A172 (cell line): ENCODE measurements around the gene C9. TPM values are rescaled to one million over a fixed set of nuclear protein-coding genes. Genes with fewer than 3 reads are reported as not detected.
"Not testable (repeated sequence)": the region's sequence is repeated elsewhere in the genome, so short reads cannot be mapped to it uniquely, and the experiment has no call there.

Experiments
- DNase-seq: peaks from one replicate; pipeline ENCODE4 v3.0.0-alpha.2; 2015; ENCODE audit warnings: low spot score
- total RNA-seq: library from RNA; depleted of rRNA; stranded (reverse); fragments of >200 nt; shearing (Covaris generic); gene quantifications from 2 replicates; pipeline ENCODE4 v1.2.3, GENCODE V29; 2014; rRNA removed

C9 gene
- total RNA-seq, 1 experiment from 2014 or later, result not detected

DNA sequence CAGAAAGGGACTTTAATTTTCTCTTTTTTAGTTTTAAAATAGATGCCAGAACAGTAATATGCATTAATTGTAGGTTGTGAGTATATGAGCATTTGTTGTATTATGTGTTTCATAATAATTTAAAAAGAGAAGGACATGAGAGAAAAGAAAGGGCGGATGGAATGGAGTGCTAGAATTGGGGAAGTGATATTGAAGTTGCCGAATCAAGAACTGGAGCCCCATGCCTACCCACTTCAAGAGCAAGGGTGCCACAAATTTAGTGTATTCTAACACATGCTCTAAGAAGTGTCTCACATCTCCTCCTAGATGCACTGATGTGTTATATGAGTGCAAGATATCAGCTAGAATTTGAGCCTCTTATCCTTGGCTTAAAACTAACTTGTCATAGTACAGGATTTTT is 101.3 kb downstream of the C9 start:
- no peak for DNase-seq

DNA sequence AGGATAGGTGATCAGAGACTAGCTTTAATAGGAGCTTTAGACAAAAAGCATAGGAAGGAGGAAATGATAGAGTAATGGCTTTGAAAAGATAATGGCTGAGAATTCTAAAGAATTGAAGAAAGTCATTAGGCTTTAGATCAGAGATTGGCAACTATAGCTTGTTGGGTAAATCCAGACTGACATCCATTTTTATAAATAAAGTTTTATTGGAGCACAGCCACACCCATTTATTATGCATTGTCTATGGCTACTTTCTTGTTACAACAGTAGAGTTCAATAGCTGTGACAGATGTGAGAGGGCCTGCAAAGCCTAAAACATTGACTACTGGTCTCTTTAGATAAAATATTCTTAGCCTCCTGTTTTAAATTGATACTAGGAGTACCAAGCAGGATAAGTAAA is 104.2 kb downstream of the C9 start:
- no peak for DNase-seq

DNA sequence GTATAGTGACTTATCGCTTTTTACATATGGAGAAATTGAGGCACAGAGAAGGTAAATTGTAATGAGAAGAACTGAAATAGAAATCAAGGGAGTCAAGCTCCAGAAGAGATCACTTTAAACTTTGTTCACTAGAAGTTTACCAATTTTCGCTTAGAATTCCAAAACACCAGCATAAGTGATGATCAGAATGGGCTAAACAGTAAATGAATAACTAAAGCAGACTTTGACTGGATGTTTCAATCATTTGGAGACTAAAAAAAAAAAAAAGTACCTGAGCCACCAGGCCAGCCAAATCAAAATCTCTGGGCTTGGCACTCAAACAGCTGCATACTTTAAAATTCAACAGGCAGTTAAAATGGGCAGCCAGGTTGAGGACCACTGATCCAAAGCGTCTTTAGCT is 106.7 kb downstream of the C9 start:
- no peak for DNase-seq

DNA sequence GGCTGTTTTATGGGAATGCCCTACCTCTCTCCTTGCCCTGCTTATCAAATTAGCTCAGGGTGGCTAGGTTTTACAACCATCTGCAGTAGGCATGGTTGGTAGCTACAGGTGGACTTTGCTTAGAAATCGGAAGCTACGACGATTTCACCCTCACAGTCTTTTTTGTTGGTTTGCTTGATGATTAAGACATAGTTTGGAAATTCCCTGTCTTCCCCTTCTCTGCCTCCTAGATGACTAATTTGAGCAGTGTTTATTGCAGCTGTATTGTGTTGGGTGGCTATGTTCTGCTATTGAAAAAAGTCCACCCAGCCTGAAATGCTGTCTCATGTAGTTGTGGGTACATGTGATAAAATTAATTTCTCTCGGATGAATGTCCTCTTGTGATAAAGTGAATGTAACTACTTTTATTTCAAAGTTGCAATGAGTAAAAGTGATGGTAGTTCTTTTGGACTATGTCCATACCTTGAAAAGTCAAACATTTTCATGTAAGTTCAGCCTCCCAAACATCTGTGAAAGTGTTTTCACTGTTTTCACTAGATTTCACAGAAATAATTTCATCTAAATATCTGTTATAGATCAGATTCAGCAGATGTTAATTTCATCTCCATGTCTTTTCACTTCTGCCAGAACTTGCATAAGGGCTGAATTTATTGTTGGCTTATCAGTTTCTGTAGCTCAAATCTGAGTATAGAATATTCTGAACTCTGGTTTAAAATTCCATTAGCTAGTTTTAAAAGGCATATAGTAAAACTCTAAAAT is 107.6 kb downstream of the C9 start:
- peak; percentile 90 for DNase-seq

DNA sequence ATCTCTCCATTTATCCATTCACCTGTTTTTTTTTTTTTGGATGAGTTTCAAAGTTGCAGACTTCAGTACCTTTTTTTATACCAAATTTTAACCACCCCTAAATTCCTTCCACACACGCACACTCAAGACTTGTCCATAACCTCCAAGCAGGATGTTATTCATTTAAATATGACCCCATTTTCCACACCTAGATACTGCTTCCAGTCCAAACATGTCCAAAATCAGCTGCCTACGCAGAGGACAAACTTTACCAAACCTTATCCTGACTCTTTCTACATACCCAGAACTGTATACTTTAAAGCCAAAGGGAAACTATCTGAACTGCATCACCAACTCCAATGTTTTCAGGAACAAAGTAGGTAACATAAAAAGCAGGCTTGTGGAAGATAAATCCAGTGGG is 108.9 kb downstream of the C9 start:
- DNase-seq, result no peak

DNA sequence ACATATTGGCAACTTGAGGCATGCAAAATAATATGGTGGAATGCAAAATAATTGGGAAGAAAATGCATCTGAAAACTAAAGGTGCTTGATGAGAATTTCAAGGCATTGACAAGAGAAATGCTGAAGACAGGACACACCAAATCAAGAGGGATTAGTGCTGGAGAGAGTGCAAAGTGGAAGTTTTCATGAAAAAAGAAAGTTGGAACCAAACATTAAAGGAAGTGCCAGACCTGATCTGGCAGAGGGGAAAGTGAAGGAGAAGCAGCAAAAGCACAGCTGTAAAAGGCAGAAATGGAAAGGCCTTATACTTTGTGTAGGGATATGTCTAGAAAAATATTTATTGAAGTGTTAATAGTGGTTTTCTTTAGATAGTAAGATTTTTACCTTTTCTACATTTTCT is 109.6 kb downstream of the C9 start:
- DNase-seq, result no peak

DNA sequence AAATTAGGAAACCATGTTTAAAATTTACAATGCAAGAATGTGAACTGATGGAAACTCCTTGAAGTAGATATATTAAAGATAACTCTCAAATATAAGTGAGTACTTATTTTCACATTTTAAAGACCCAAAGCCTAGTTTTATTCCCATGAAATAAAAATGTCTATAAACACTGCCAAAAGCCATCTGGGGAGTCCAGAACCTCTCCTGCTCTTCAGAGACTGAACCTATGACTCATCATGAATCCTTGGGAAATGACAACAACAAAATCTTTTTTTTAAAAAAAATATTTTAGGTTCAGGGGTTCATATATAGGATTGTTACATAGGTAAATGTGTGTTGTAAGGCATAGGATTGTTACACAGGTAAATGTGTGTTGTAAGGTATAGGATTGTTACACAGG is 111.1 kb downstream of the C9 start:
- DNase-seq, result peak; percentile 9

DNA sequence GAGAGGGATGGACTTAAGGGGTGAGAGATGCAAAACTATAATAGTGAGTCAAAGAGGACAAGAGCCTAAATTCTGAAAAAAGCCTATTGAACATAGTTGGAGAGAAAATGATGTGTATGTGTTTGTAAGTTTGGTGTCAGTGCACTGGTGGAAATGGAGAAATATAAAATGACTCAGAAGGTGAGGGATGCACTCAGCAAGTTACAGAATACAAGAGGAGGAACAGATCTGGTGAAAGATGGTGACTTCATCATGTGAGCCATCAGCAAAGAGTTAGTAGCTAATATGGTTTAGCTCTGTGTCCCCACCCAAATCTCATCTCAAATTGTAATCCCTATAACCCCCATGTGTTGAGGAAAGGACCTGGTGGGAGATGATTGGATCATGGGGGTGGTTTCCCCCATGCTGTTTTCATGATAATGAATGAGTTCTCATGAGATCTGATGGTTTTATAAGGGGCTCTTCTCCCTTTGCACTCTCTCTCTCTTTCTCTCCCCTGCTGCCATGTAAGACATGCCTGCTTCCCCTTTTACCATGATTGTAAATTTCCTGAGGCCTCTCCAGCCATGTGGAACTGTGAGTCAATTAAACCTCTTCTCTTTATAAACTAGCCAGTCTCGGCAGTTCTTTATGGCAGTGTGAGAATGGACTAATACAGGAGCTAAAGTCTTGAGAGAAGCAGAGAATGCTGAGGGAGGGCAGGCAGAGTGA is 114.6 kb downstream of the C9 start:
- no peak for DNase-seq

DNA sequence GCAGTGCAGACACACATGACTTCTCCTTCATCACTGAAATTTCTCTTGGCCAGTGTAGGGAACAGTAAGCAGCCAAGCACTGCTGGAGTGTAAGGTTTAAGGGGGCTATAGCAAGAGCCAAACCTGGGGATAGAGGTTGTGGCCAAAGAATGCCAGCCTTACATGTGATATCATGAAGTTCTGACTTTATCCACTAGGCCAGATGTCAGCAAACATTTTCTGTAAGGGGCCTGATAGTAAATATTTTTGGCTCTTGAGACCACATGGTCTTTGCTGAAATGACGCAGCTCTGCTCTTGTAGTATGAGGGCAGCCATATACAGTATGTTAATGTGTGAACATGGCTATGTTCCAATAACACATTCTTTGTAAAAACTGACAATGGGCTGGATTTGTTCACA is 115.2 kb downstream of the C9 start:
- no peak for DNase-seq

DNA sequence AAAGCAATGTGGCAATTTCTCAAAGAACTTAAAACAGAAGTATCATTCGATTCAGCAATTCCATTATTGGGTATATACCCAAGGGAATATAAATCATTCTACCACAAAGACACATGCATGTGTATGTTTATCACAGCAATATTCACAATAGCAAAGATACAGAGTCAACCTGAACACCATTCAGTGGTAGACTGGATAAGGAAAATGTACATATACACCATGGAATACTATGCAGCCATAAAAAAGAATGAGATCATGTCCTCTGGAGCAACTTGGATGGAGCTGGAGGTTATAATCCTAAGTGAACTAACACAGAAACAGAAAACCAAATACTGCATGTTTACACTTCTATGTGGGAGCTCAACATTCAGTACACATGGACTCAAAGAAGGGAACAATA is 123.5 kb downstream of the C9 start:
- DNase-seq, result no peak

DNA sequence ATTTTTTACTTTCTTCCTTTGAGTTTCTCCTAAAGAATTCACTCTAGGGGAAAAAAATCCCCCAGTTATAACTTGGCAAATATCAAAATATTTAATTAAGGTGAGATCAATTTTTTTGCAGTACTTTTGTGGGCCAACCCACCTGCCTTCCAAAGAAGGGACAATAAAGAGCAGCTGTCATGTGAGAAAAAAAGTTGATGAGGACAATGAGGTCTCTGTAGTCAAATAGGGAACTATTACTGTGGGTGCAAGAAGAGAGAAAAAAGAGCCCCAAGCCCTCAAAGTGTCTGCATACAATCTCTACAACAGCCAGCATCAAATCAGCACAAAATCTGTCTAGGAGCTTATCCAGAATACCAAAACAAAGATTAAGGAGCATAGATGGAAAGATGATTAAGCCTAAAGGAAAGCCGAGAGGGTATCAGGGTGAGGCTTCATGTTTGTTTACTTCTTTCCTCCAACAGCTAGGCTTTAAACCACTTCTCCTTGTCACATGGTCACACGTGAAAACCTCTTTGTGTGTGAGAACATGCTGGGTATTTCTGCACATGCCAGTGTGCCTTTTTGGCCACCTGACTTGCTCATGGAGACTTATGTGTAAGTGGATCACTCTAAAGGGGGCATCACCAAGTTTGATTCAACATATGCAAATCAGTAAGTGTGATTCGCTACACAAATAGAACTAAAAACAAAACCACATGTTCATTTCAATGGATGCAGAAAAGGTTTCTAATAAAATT is 125.8 kb downstream of the C9 start:
- no peak for DNase-seq

DNA sequence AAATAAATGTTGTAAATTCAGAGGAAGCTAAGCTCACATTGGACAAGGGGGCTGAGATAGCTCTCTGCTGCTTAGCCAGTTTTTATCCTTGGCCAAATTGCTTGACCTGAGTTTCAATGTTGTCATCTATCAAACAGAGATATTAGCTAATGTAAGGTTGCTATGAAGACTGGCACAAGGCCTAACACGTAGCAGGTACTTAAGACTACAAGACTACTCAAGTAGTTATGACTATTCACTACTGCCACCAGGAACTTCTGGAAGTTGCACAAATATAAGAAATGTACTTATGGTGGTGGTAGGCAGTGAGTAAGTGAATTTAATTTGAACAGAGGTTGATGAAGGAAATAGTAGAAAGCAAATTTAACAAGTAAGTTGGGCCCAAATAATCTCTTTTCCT is 127.6 kb downstream of the C9 start:
- DNase-seq, result no peak

DNA sequence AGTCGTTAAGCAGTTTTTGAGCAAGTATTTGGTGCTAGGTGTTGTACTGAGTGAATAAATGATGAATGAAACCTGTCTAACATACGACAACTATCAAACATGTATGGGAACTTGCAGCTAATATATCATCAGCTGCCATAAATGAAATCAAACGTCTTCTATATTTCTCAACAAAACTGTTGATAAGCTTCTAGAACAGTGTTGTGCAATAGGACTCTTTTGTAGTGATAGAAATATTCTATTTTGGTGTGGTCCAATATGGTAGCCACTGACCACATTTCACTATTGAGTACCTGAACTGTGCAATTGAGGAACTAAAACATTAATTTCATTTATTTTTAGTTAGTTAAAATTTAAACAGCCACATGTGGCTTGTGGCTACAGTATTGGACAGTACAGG is 128.6 kb downstream of the C9 start:
- DNase-seq, result no peak

DNA sequence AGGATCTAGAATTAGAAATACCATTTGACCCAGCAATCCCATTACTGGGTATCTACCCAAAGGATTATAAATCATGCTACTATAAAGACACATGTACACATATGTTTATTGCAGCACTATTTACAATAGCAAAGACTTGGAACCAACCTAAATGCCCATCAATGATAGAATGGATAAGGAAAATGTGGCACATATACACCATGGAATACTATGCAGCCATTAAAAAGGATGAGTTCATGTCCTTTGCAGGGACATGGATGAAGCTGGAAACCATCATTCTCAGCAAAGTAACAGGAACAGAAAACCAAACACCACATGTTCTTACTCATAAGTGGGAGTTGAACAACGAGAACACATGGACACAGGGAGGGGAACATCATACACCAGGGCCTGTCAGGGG is 129.8 kb downstream of the C9 start:
- DNase-seq, result not testable (repeated sequence)

Other genes starting within 250 kb of the C9 start
- gene FYB1, start 144.9 kb downstream of the C9 start, total RNA-seq, result 0.05 and 0.12 TPM in 2 replicates
- 38.5 and 46.1 TPM in 2 replicates for gene DAB2, start 60.5 kb upstream of the C9 start, total RNA-seq